Measurements from ENCODE around the gene DPH3. TPM values are rescaled to one million over a fixed set of nuclear protein-coding genes. Genes with fewer than 3 reads are reported as not detected.

DPH3 gene
- total RNA-seq, 1 donor from 2014 or later: 29.8 TPM

DNA sequence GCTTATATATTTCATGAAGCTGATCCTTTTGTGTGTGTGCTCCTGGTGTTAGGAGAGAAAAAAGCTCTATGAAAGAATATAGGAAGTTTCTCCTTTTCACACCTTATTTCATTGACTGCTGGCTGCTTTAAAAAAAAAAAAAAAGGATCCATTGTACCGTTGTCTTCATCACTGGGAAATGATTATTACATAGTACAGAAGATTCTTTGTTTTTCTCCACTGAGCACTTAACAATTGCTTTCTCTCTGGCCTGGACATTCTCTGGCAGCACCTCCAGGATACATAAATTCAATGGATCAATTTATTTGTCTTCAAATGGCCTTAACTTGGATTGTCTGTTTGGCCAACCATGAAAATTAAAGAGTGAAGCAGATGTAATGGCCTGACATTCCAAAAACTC, 37.2 kb downstream of the DPH3 start:
- Histone ChIP-seq H3K4me1 (no peaks in the 10 kb centered on the region), H3K9me3 (no peaks in the 10 kb centered on the region), H3K36me3 (no peaks in the 10 kb centered on the region), H3K27me3 (no peaks in the 10 kb centered on the region), H3K4me3 (no peak overlapping the region), H3K27ac (no peak overlapping the region)
- intact Hi-C loops (cut with DNase I): no loop called here
- TF ChIP-seq, protein P1, sequence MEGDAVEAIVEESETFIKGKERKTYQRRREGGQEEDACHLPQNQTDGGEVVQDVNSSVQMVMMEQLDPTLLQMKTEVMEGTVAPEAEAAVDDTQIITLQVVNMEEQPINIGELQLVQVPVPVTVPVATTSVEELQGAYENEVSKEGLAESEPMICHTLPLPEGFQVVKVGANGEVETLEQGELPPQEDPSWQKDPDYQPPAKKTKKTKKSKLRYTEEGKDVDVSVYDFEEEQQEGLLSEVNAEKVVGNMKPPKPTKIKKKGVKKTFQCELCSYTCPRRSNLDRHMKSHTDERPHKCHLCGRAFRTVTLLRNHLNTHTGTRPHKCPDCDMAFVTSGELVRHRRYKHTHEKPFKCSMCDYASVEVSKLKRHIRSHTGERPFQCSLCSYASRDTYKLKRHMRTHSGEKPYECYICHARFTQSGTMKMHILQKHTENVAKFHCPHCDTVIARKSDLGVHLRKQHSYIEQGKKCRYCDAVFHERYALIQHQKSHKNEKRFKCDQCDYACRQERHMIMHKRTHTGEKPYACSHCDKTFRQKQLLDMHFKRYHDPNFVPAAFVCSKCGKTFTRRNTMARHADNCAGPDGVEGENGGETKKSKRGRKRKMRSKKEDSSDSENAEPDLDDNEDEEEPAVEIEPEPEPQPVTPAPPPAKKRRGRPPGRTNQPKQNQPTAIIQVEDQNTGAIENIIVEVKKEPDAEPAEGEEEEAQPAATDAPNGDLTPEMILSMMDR (IDR thresholded peaks at IDR 0.05): no peak
- DNase-seq (no peak), ATAC-seq (no peak)

- Histone ChIP-seq H3K27me3 (no peaks in the 10 kb centered on the region), H3K4me1 (no peaks in the 10 kb centered on the region), H3K27ac (no peak overlapping the region), H3K4me3 (no peak overlapping the region), H3K36me3 (no peaks in the 10 kb centered on the region), H3K9me3 (no peaks in the 10 kb centered on the region)
- intact Hi-C loops (cut with DNase I): no loop called here
- no peak for DNase-seq
- ATAC-seq: no peak
- TF ChIP-seq, protein P1 (IDR thresholded peaks at IDR 0.05): no peak
These were observed 40.4 kb downstream of the DPH3 start for GRCh38 chr3:16224325-16224724.

DNA sequence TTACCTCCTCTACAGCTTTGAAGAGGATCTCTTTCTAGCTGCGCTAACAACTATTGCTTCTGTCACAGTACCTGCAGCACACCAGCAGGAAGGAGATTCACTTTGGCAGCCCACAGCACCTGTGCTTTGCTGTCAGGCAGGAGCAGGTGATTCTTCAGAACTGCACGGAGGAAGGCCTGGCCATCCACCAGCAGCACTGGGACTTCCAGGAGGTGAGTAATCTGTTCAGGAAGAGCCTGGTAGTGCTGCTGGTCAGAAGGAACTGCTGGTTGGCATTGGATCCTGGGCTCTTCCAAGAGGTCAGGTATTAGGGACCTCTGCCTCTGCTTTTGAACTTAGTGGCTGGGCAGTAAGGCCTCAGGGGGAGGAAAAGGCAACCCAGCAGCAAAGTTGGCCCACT, 42.2 kb downstream of the DPH3 start:
- Histone ChIP-seq H3K27me3 (no peaks in the 10 kb centered on the region), H3K4me3 (no peak overlapping the region), H3K36me3 (no peaks in the 10 kb centered on the region), H3K9me3 (no peaks in the 10 kb centered on the region), H3K4me1 (no peaks in the 10 kb centered on the region), H3K27ac (no peak overlapping the region)
- TF ChIP-seq, protein P1 (IDR thresholded peaks at IDR 0.05): no peak
- no peak for DNase-seq
- no peak for ATAC-seq
- intact Hi-C loops (cut with DNase I): no loop called here

DNA sequence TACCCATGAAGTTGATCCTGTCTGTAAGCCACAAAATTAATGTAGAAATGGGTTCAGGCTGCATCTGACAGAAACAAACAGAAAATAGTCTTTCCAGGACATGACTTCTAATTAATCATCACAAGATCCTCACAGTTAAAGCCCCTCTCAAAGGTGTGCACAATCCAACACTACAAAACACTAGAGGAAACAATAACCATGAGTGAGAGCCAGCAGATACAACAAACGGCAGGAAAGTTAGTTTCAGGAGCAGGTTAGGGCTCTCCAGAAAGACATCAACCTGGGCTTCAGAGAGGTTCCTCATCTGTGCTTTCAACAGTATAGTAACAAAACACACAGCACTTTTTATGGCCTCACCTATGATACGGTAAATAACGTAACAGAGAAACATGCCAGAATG, 42.8 kb downstream of the DPH3 start:
- TF ChIP-seq, protein P1 (IDR thresholded peaks at IDR 0.05): no peak

DNA sequence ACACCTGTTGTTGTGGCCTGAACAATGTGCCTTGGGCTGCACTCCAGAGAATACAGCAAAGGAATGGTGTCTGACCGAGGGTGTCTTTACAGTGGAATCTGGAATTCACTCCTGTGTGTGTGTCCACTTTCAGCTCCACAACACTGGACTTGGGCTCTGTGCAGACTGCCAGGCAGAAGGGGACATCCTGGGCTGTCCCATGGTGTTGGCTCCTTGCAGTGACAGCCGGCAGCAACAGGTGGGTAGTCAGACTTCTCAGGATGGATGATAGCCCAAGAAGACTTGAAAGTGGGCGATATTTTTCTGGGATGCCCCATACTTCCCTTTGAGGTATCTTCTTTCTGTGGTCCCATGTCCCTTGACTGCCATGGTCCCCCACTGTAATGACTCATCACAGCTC, 45.0 kb downstream of the DPH3 start:
- TF ChIP-seq, protein P1 (IDR thresholded peaks at IDR 0.05): no peak
- no peak overlapping the region for H3K4me3 ChIP-seq
- DNase-seq (no peak), ATAC-seq (no peak)
- H3K36me3 ChIP-seq: no peaks in the 10 kb centered on the region
- no peaks in the 10 kb centered on the region for H3K9me3 ChIP-seq
- H3K4me1 ChIP-seq: no peaks in the 10 kb centered on the region
- no peak overlapping the region for H3K27ac ChIP-seq
- intact Hi-C loops (cut with DNase I): no loop called here
- no peaks in the 10 kb centered on the region for H3K27me3 ChIP-seq

More for the DNA sequence above, 42.8 kb downstream of the DPH3 start:
- intact Hi-C loops (cut with DNase I): no loop called here
- H3K27me3 ChIP-seq: no peaks in the 10 kb centered on the region
- no peaks in the 10 kb centered on the region for H3K36me3 ChIP-seq
- H3K9me3 ChIP-seq: no peaks in the 10 kb centered on the region
- DNase-seq: no peak
- no peak for ATAC-seq
- no peak overlapping the region for H3K4me3 ChIP-seq
- H3K4me1 ChIP-seq: no peaks in the 10 kb centered on the region
- H3K27ac ChIP-seq: no peak overlapping the region

GRCh38 chr3:16216373-16216935, 48.3 kb downstream of the DPH3 start:
- no peak overlapping the region for H3K27ac ChIP-seq
- H3K27me3 ChIP-seq: no peaks in the 10 kb centered on the region
- no peaks in the 10 kb centered on the region for H3K4me1 ChIP-seq
- H3K36me3 ChIP-seq: no peaks in the 10 kb centered on the region
- no peaks in the 10 kb centered on the region for H3K9me3 ChIP-seq
- intact Hi-C loops (cut with DNase I): no loop called here
- DNase-seq: no peak
- no peak for ATAC-seq
- TF ChIP-seq, protein P1 (IDR thresholded peaks at IDR 0.05): no peak
- no peak overlapping the region for H3K4me3 ChIP-seq

Measured in upper lobe of right lung (tissue), 1 donor.